ENCODE results near the gene POLR1C.

GRCh38 chr6:43521836-43522235 lies 4.9 kb downstream of the POLR1C start:
- TF ChIP-seq CTCF (IDR thresholded peaks at IDR 0.05): no peak
- no peak for TF ChIP-seq ZFX (IDR thresholded peaks at IDR 0.05; ENCODE audit: borderline replicate concordance)

Data from 22Rv1 (cell line).